Common myeloid progenitor, CD34-positive (primary cell): Measurements from ENCODE around the gene PNMA6E.

Source experiments
- CTCF ChIA-PET: fragments of 350-600 bp; sonication (Branson Sonifier 250); formaldehyde crosslinking; loops from one replicate; lab custom pipeline; 2021; ENCODE audit warnings: antibody characterized with exemption; lab: Charles Lee
- POLR2A ChIA-PET: fragments of 350-600 bp; sonication (Branson Sonifier 250); formaldehyde crosslinking; loops from one replicate; lab custom pipeline; 2021; ENCODE audit warnings: antibody characterized with exemption; lab: Charles Lee
- DNase-seq, 3 donors: peaks; one replicate each; pipeline versions ENCODE4 v3.0.0 to v3.0.0-alpha.2; 2013
- H3K27ac ChIP-seq, 2 experiments: 1 replicate in 1 of 2; 2 replicates in 1 of 2; pipeline ENCODE4 v1.7.0; 2013; ENCODE audit warnings: inconsistent platforms in 2 of 2, low read length in 2 of 2, mild to moderate bottlenecking in 2 of 2, low read depth in 1 of 2, moderate library complexity in 1 of 2; ENCODE audit not compliant: severe bottlenecking in 2 of 2, insufficient read depth in 1 of 2, poor library complexity in 1 of 2
- H3K27me3 ChIP-seq, 5 experiments: replicated peaks in 2 of 5; 1 replicate in 3 of 5; 2 replicates in 2 of 5; pipeline versions ENCODE4 v1.6.1 to v1.7.0; 2013; ENCODE audit warnings: low read length in 4 of 5, mild to moderate bottlenecking in 2 of 5, moderate library complexity in 2 of 5, inconsistent platforms in 1 of 5; ENCODE audit not compliant: insufficient read depth in 5 of 5, control insufficient read depth in 4 of 5
- H3K36me3 ChIP-seq, 4 experiments: 1 replicate in 2 of 4; 2 replicates in 2 of 4; pipeline versions ENCODE4 v1.6.1 to v1.7.0; 2013; ENCODE audit warnings: low read length in 3 of 4, control low read depth in 1 of 4, mild to moderate bottlenecking in 1 of 4; ENCODE audit not compliant: control insufficient read depth in 4 of 4, insufficient read depth in 4 of 4
- H3K4me1 ChIP-seq, 4 experiments: 1 replicate in 3 of 4; 2 replicates in 1 of 4; pipeline versions ENCODE4 v1.6.1 to v1.7.1; 2013; ENCODE audit warnings: low read length in 3 of 4, mild to moderate bottlenecking in 3 of 4, control low read depth in 1 of 4, inconsistent platforms in 1 of 4, moderate library complexity in 1 of 4; ENCODE audit not compliant: control insufficient read depth in 4 of 4, insufficient read depth in 4 of 4; ENCODE audit errors: control extremely low read depth in 1 of 4
- H3K4me3 ChIP-seq, 7 experiments: 1 replicate in 4 of 7; 2 replicates in 3 of 7; pipeline versions ENCODE4 v1.5.1 to v1.7.0; 2013; ENCODE audit warnings: mild to moderate bottlenecking in 7 of 7, low read length in 6 of 7, moderate library complexity in 6 of 7, inconsistent platforms in 2 of 7, low read depth in 2 of 7, control low read depth in 1 of 7; ENCODE audit not compliant: insufficient read depth in 4 of 7, control insufficient read depth in 1 of 7; ENCODE audit errors: extremely low read depth in 1 of 7
- H3K9me3 ChIP-seq, 5 experiments: 1 replicate in 4 of 5; 2 replicates in 1 of 5; pipeline versions ENCODE4 v1.6.1 to v1.7.1; 2013; ENCODE audit warnings: low read length in 4 of 5, mild to moderate bottlenecking in 2 of 5, inconsistent platforms in 1 of 5, low read depth in 1 of 5, moderate library complexity in 1 of 5; ENCODE audit not compliant: control insufficient read depth in 4 of 5, insufficient read depth in 2 of 5; ENCODE audit errors: control extremely low read depth in 1 of 5
- WGBS: methylation state at CpG from one replicate; pipeline ENCODE4 v1.1.5; 2013; ENCODE audit not compliant: insufficient coverage; 5-methylcytosine and 5-hydroxymethylcytosine counted together

The PNMA6E gene

DNA sequence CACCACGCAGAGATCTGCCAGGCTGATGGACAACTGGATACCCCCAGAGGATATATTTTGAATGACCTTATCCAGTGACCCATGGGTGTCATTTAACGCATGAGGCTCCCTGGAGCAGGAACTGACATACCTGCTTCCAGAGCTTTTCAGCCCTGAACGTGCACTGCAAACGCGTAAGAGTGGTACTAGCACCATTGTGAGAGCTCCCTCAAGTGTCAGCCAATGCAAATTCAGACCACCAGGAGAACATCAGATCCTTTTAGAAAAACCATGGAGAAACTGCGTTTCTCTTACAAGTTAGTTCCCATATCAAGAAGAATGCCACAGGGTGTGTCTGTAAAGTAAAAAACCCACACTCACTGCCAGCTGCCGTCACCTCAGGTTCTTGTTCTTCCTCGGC is 37.4 kb upstream of the PNMA6E start:
- CTCF ChIA-PET, result interaction anchor here (1.3 to 2.2 kb wide), 2 partner anchors 13 to 40 kb away, joined by 3 to 8 read pairs; no protein-coding TSS in a partner anchor
- H3K9me3 ChIP-seq, result peaks cover 0 to 4% (median 0%) of the 10 kb centered on the region in 5 experiments
- peak; percentile 28 to 43 (median 41) for DNase-seq

GRCh38 chrX:153435845-153436244 is 34.7 kb upstream of the PNMA6E start:
- H3K27me3 ChIP-seq, result peaks cover 0 to 18% (median 0%) of the 10 kb centered on the region in 5 experiments
- no peak for DNase-seq
- POLR2A ChIA-PET, result no interaction called here
- peaks cover 0 to 11% (median 0%) of the 10 kb centered on the region in 5 experiments for H3K9me3 ChIP-seq
- no peak overlapping the region for H3K4me3 ChIP-seq
- WGBS, result 17% methylated on average over 1 of the region's 3 CpGs
- no peaks in the 10 kb centered on the region for H3K4me1 ChIP-seq
- H3K36me3 ChIP-seq, result no peaks in the 10 kb centered on the region
- CTCF ChIA-PET, result no interaction called here
- no peak overlapping the region for H3K27ac ChIP-seq

More for the DNA sequence above, 37.4 kb upstream of the PNMA6E start:
- POLR2A ChIA-PET, result interaction anchor here (0.6 kb wide), 1 partner anchor 168 kb away, joined by 8 read pairs; no protein-coding TSS in a partner anchor
- H3K27ac ChIP-seq, result no peak overlapping the region
- peaks cover 0 to 9% (median 0%) of the 10 kb centered on the region in 5 experiments for H3K27me3 ChIP-seq
- H3K36me3 ChIP-seq, result no peaks in the 10 kb centered on the region
- WGBS, result 44% methylated on average over 8 of the region's 8 CpGs
- no peaks in the 10 kb centered on the region for H3K4me1 ChIP-seq
- no peak overlapping the region for H3K4me3 ChIP-seq

GRCh38 chrX:153434801-153435200 is 33.7 kb upstream of the PNMA6E start:
- ChIA-PET CTCF (interaction anchor here (1.1 kb wide), 1 partner anchor 402 kb away, joined by 3 read pairs; no protein-coding TSS in a partner anchor), POLR2A (no interaction called here)
- peaks cover 0 to 13% (median 2%) of the 10 kb centered on the region in 5 experiments for H3K9me3 ChIP-seq
- H3K4me3 ChIP-seq, result no peak overlapping the region
- H3K36me3 ChIP-seq, result no peaks in the 10 kb centered on the region
- H3K4me1 ChIP-seq, result no peaks in the 10 kb centered on the region
- 97% methylated on average over 8 of the region's 8 CpGs for WGBS
- peaks cover 0 to 18% (median 0%) of the 10 kb centered on the region in 5 experiments for H3K27me3 ChIP-seq
- DNase-seq, result no peak
- no peak overlapping the region for H3K27ac ChIP-seq

GRCh38 chrX:153433781-153434285 is 32.7 kb upstream of the PNMA6E start:
- H3K4me3 ChIP-seq, result no peak overlapping the region
- peaks cover 0 to 18% (median 0%) of the 10 kb centered on the region in 5 experiments for H3K27me3 ChIP-seq
- H3K27ac ChIP-seq, result no peak overlapping the region
- H3K36me3 ChIP-seq, result no peaks in the 10 kb centered on the region
- 94% methylated on average over 17 of the region's 17 CpGs for WGBS
- H3K9me3 ChIP-seq, result peaks cover 0 to 11% (median 2%) of the 10 kb centered on the region in 5 experiments
- H3K4me1 ChIP-seq, result no peaks in the 10 kb centered on the region
- ChIA-PET POLR2A (no interaction called here), CTCF (interaction anchor here (1.1 to 1.4 kb wide), 2 partner anchors 401 to 492 kb away, joined by 3 read pairs; no protein-coding TSS in a partner anchor)
- no peak for DNase-seq

GRCh38 chrX:153433161-153433680 is 32.1 kb upstream of the PNMA6E start:
- no peak for DNase-seq
- H3K9me3 ChIP-seq, result peaks cover 0 to 11% (median 2%) of the 10 kb centered on the region in 5 experiments
- POLR2A ChIA-PET, result no interaction called here
- H3K36me3 ChIP-seq, result no peaks in the 10 kb centered on the region
- no peak overlapping the region for H3K4me3 ChIP-seq
- H3K4me1 ChIP-seq, result no peaks in the 10 kb centered on the region
- CTCF ChIA-PET, result interaction anchor here (1.4 kb wide), 1 partner anchor 492 kb away, joined by 3 read pairs; no protein-coding TSS in a partner anchor
- 92% methylated on average over 12 of the region's 12 CpGs for WGBS
- H3K27me3 ChIP-seq, result peaks cover 0 to 15% (median 0%) of the 10 kb centered on the region in 5 experiments
- H3K27ac ChIP-seq, result no peak overlapping the region

GRCh38 chrX:153430796-153431195 is 29.6 kb upstream of the PNMA6E start:
- Histone ChIP-seq H3K36me3 (no peaks in the 10 kb centered on the region), H3K4me3 (no peak overlapping the region), H3K27ac (no peak overlapping the region), H3K27me3 (peaks cover 0 to 18% (median 0%) of the 10 kb centered on the region in 5 experiments), H3K4me1 (no peaks in the 10 kb centered on the region), H3K9me3 (peaks cover 0 to 15% (median 2%) of the 10 kb centered on the region in 5 experiments)
- ChIA-PET CTCF (no interaction called here), POLR2A (no interaction called here)
- DNase-seq, result no peak
- 90% methylated on average over 6 of the region's 6 CpGs for WGBS

GRCh38 chrX:153426204-153426603 is 25.1 kb upstream of the PNMA6E start:
- Histone ChIP-seq H3K4me1 (no peaks in the 10 kb centered on the region), H3K9me3 (peaks cover 0 to 12% (median 2%) of the 10 kb centered on the region in 5 experiments), H3K36me3 (peaks cover 0 to 7% (median 0%) of the 10 kb centered on the region in 4 experiments), H3K27me3 (peaks cover 0 to 4% (median 0%) of the 10 kb centered on the region in 5 experiments), H3K4me3 (no peak overlapping the region), H3K27ac (no peak overlapping the region)
- 100% methylated on average over 2 of the region's 3 CpGs for WGBS
- POLR2A ChIA-PET, result no interaction called here
- CTCF ChIA-PET, result interaction anchor here (1.7 kb wide), 1 partner anchor 12 kb away, joined by 3 read pairs; no protein-coding TSS in a partner anchor
- DNase-seq, result no peak
